ENCODE measurements around the gene GRIK5.

GRIK5 gene

GRCh38 chr19:41959056-41960053 is 110.7 kb downstream of the GRIK5 start, which contains the start of gene RABAC1:
TSS of gene RABAC1 (minus strand) at chr19:41959321. CDS start at chr19:41959292, 29 bp downstream.
- no peak; the same call in 1 of the 2 replicates for TF ChIP-seq GATA2 (IDR thresholded peaks at IDR 0.05; ENCODE audit: low read depth, low read length)
- no peak for TF ChIP-seq GATA3 (IDR thresholded peaks at IDR 0.05; ENCODE audit: low read depth, low read length)

GRCh38 chr19:41958367-41959055 is 111.5 kb downstream of the GRIK5 start:
- TF ChIP-seq GATA2 (IDR thresholded peaks at IDR 0.05; ENCODE audit: low read depth, low read length) = no peak
- TF ChIP-seq GATA3 (IDR thresholded peaks at IDR 0.05; ENCODE audit: low read depth, low read length) = no peak

GRCh38 chr19:41957838-41958366 is 112.1 kb downstream of the GRIK5 start:
- no peak for TF ChIP-seq GATA2 (IDR thresholded peaks at IDR 0.05; ENCODE audit: low read depth, low read length)
- no peak for TF ChIP-seq GATA3 (IDR thresholded peaks at IDR 0.05; ENCODE audit: low read depth, low read length)

GRCh38 chr19:41957161-41957837 is 112.7 kb downstream of the GRIK5 start:
- TF ChIP-seq GATA2 (IDR thresholded peaks at IDR 0.05; ENCODE audit: low read depth, low read length) = no peak
- no peak for TF ChIP-seq GATA3 (IDR thresholded peaks at IDR 0.05; ENCODE audit: low read depth, low read length)

DNA sequence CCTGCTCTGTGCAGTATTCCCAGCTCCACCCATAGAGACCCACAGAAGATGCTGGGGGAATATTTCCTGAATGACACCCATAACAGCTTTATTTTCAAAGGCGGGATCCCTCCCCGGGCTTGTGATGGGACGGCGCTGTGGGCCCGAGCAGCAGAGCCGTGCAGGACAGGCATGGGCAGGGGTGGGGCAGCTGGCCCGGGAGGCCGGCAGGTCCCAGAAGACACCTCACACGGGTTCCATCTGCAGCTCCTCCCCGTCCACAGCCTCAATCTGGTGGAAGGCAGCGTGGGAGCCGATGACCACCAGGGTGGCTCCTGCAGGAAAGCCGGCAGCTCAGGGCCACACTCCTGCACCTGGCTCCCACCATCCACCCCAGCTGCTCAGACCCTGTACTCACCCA is 113.4 kb downstream of the GRIK5 start:
- TF ChIP-seq GATA2 (IDR thresholded peaks at IDR 0.05; ENCODE audit: low read depth, low read length) (no peak), GATA3 (IDR thresholded peaks at IDR 0.05; ENCODE audit: low read depth, low read length) (no peak)

- TF ChIP-seq GATA3 (IDR thresholded peaks at IDR 0.05; ENCODE audit: low read depth, low read length) (no peak), GATA2 (IDR thresholded peaks at IDR 0.05; ENCODE audit: low read depth, low read length) (no peak)
Observed at GRCh38 chr19:41955521-41955920, 114.5 kb downstream of the GRIK5 start.

- no peak for TF ChIP-seq GATA2 (IDR thresholded peaks at IDR 0.05; ENCODE audit: low read depth, low read length)
- TF ChIP-seq GATA3 (IDR thresholded peaks at IDR 0.05; ENCODE audit: low read depth, low read length) = no peak
Observed at GRCh38 chr19:41951686-41952172, 118.3 kb downstream of the GRIK5 start.

Data from SH-SY5Y (cell line).